GM19467 (cell line): Measurements from ENCODE around the gene KCNJ12.
"Not testable (repeated sequence)": the region's sequence is repeated elsewhere in the genome, so short reads cannot be mapped to it uniquely, and the experiment has no call there.

Source experiments
- ATAC-seq: cut with Tn5 transposase; IDR thresholded peaks from one replicate; pipeline ENCODE4 v1.9.1; 2021; ENCODE audit warnings: mild to moderate bottlenecking, moderate library complexity; ENCODE audit not compliant: unreplicated experiment

KCNJ12 gene

GRCh38 chr17:21418446-21419298 is 42.5 kb downstream of the KCNJ12 start:
- ATAC-seq: no peak

- ATAC-seq: no peak
Measured at GRCh38 chr17:21419299-21420239, 43.4 kb downstream of the KCNJ12 start.

GRCh38 chr17:21420503-21421090 is 44.4 kb downstream of the KCNJ12 start:
- not testable (repeated sequence) for ATAC-seq

- not testable (repeated sequence) for ATAC-seq
Measured at GRCh38 chr17:21421421-21422310, 45.5 kb downstream of the KCNJ12 start.

- not testable (repeated sequence) for ATAC-seq
Measured at GRCh38 chr17:21422311-21423189, 46.4 kb downstream of the KCNJ12 start.

GRCh38 chr17:21423190-21423493 is 47.0 kb downstream of the KCNJ12 start:
- not testable (repeated sequence) for ATAC-seq

GRCh38 chr17:21424697-21425096 is 48.5 kb downstream of the KCNJ12 start:
- not testable (repeated sequence) for ATAC-seq

- ATAC-seq: no peak
Measured at GRCh38 chr17:21425321-21425720, 49.2 kb downstream of the KCNJ12 start.

GRCh38 chr17:21425736-21426135 is 49.6 kb downstream of the KCNJ12 start:
- no peak for ATAC-seq

GRCh38 chr17:21426246-21426645 is 50.1 kb downstream of the KCNJ12 start:
- not testable (repeated sequence) for ATAC-seq

GRCh38 chr17:21426876-21427275 is 50.7 kb downstream of the KCNJ12 start:
- not testable (repeated sequence) for ATAC-seq

GRCh38 chr17:21427727-21428126 is 51.6 kb downstream of the KCNJ12 start:
- not testable (repeated sequence) for ATAC-seq

GRCh38 chr17:21428752-21429424 is 52.7 kb downstream of the KCNJ12 start:
- ATAC-seq: not testable (repeated sequence)

- ATAC-seq: not testable (repeated sequence)
Measured at GRCh38 chr17:21429921-21430628, 53.9 kb downstream of the KCNJ12 start.

- not testable (repeated sequence) for ATAC-seq
Measured at GRCh38 chr17:21433971-21434370, 57.8 kb downstream of the KCNJ12 start.

GRCh38 chr17:21434976-21435375 is 58.8 kb downstream of the KCNJ12 start:
- ATAC-seq: not testable (repeated sequence)

- not testable (repeated sequence) for ATAC-seq
Measured at GRCh38 chr17:21436481-21436880, 60.3 kb downstream of the KCNJ12 start.
